ENCODE measurements around the gene KHDRBS1.

The KHDRBS1 gene

GRCh38 chr1:32035119-32035518, 21.5 kb downstream of the KHDRBS1 start:
- Histone ChIP-seq H3K4me3 (ENCODE audit: low read length in 2 of 2) (no peak overlapping the region), H3K36me3 (ENCODE audit: control insufficient read depth in 2 of 2, insufficient read depth in 2 of 2, low read length in 2 of 2) (peaks cover 67 to 72% of the 10 kb centered on the region in 2 donors), H3K9me3 (ENCODE audit: control insufficient read depth in 2 of 2, low read length in 2 of 2) (no peaks in the 10 kb centered on the region), H3K9ac (ENCODE audit: low read depth in 1 of 2, low read length in 2 of 2) (no peak overlapping the region), H3K27me3 (ENCODE audit: control insufficient read depth in 2 of 2, insufficient read depth in 2 of 2, low read length in 2 of 2) (no peaks in the 10 kb centered on the region), H3K27ac (ENCODE audit: low read depth in 2 of 2, low read length in 2 of 2) (no peak overlapping the region), H3K4me1 (ENCODE audit: control insufficient read depth in 2 of 2, insufficient read depth in 2 of 2, low read length in 2 of 2) (peaks cover 0 to 8% of the 10 kb centered on the region in 2 donors)

GRCh38 chr1:32040711-32041110, 27.0 kb downstream of the KHDRBS1 start:
- no peaks in the 10 kb centered on the region for H3K9me3 ChIP-seq (ENCODE audit: control insufficient read depth in 2 of 2, low read length in 2 of 2)
- peaks cover 63 to 72% of the 10 kb centered on the region in 2 donors for H3K36me3 ChIP-seq (ENCODE audit: control insufficient read depth in 2 of 2, insufficient read depth in 2 of 2, low read length in 2 of 2)
- H3K4me1 ChIP-seq (ENCODE audit: control insufficient read depth in 2 of 2, insufficient read depth in 2 of 2, low read length in 2 of 2) = no peaks in the 10 kb centered on the region
- no peak overlapping the region for H3K27ac ChIP-seq (ENCODE audit: low read depth in 2 of 2, low read length in 2 of 2)
- no peak overlapping the region for H3K4me3 ChIP-seq (ENCODE audit: low read length in 2 of 2)
- H3K27me3 ChIP-seq (ENCODE audit: control insufficient read depth in 2 of 2, insufficient read depth in 2 of 2, low read length in 2 of 2) = no peaks in the 10 kb centered on the region
- no peak overlapping the region for H3K9ac ChIP-seq (ENCODE audit: low read depth in 1 of 2, low read length in 2 of 2)

- Histone ChIP-seq H3K4me3 (ENCODE audit: low read length in 2 of 2) (no peak overlapping the region), H3K36me3 (ENCODE audit: control insufficient read depth in 2 of 2, insufficient read depth in 2 of 2, low read length in 2 of 2) (peaks cover 63 to 74% of the 10 kb centered on the region in 2 donors), H3K27me3 (ENCODE audit: control insufficient read depth in 2 of 2, insufficient read depth in 2 of 2, low read length in 2 of 2) (no peaks in the 10 kb centered on the region), H3K27ac (ENCODE audit: low read depth in 2 of 2, low read length in 2 of 2) (no peak overlapping the region), H3K9me3 (ENCODE audit: control insufficient read depth in 2 of 2, low read length in 2 of 2) (no peaks in the 10 kb centered on the region), H3K9ac (ENCODE audit: low read depth in 1 of 2, low read length in 2 of 2) (no peak overlapping the region), H3K4me1 (ENCODE audit: control insufficient read depth in 2 of 2, insufficient read depth in 2 of 2, low read length in 2 of 2) (no peaks in the 10 kb centered on the region)
These were observed 28.7 kb downstream of the KHDRBS1 start for GRCh38 chr1:32042330-32042729.

- Histone ChIP-seq H3K4me3 (ENCODE audit: low read length in 2 of 2) (no peak overlapping the region), H3K27me3 (ENCODE audit: control insufficient read depth in 2 of 2, insufficient read depth in 2 of 2, low read length in 2 of 2) (no peaks in the 10 kb centered on the region), H3K27ac (ENCODE audit: low read depth in 2 of 2, low read length in 2 of 2) (no peak overlapping the region), H3K9ac (ENCODE audit: low read depth in 1 of 2, low read length in 2 of 2) (no peak overlapping the region), H3K36me3 (ENCODE audit: control insufficient read depth in 2 of 2, insufficient read depth in 2 of 2, low read length in 2 of 2) (peaks cover 53 to 70% of the 10 kb centered on the region in 2 donors), H3K4me1 (ENCODE audit: control insufficient read depth in 2 of 2, insufficient read depth in 2 of 2, low read length in 2 of 2) (no peaks in the 10 kb centered on the region), H3K9me3 (ENCODE audit: control insufficient read depth in 2 of 2, low read length in 2 of 2) (no peaks in the 10 kb centered on the region)
These were observed 30.6 kb downstream of the KHDRBS1 start for GRCh38 chr1:32044234-32044633.

- Histone ChIP-seq H3K4me3 (ENCODE audit: low read length in 2 of 2) (no peak overlapping the region), H3K27ac (ENCODE audit: low read depth in 2 of 2, low read length in 2 of 2) (no peak overlapping the region), H3K9ac (ENCODE audit: low read depth in 1 of 2, low read length in 2 of 2) (no peak overlapping the region), H3K9me3 (ENCODE audit: control insufficient read depth in 2 of 2, low read length in 2 of 2) (no peaks in the 10 kb centered on the region), H3K4me1 (ENCODE audit: control insufficient read depth in 2 of 2, insufficient read depth in 2 of 2, low read length in 2 of 2) (no peaks in the 10 kb centered on the region), H3K27me3 (ENCODE audit: control insufficient read depth in 2 of 2, insufficient read depth in 2 of 2, low read length in 2 of 2) (no peaks in the 10 kb centered on the region), H3K36me3 (ENCODE audit: control insufficient read depth in 2 of 2, insufficient read depth in 2 of 2, low read length in 2 of 2) (peaks cover 39 to 57% of the 10 kb centered on the region in 2 donors)
These were observed 32.1 kb downstream of the KHDRBS1 start for GRCh38 chr1:32045772-32046171.

GRCh38 chr1:32047701-32048100, 34.0 kb downstream of the KHDRBS1 start:
- Histone ChIP-seq H3K36me3 (ENCODE audit: control insufficient read depth in 2 of 2, insufficient read depth in 2 of 2, low read length in 2 of 2) (peaks cover 35 to 54% of the 10 kb centered on the region in 2 donors), H3K27ac (ENCODE audit: low read depth in 2 of 2, low read length in 2 of 2) (no peak overlapping the region), H3K9me3 (ENCODE audit: control insufficient read depth in 2 of 2, low read length in 2 of 2) (no peaks in the 10 kb centered on the region), H3K4me1 (ENCODE audit: control insufficient read depth in 2 of 2, insufficient read depth in 2 of 2, low read length in 2 of 2) (no peaks in the 10 kb centered on the region), H3K27me3 (ENCODE audit: control insufficient read depth in 2 of 2, insufficient read depth in 2 of 2, low read length in 2 of 2) (no peaks in the 10 kb centered on the region), H3K9ac (ENCODE audit: low read depth in 1 of 2, low read length in 2 of 2) (no peak overlapping the region), H3K4me3 (ENCODE audit: low read length in 2 of 2) (no peak overlapping the region)

GRCh38 chr1:32048440-32048839, 34.8 kb downstream of the KHDRBS1 start:
- Histone ChIP-seq H3K36me3 (ENCODE audit: control insufficient read depth in 2 of 2, insufficient read depth in 2 of 2, low read length in 2 of 2) (peaks cover 38 to 61% of the 10 kb centered on the region in 2 donors), H3K4me3 (ENCODE audit: low read length in 2 of 2) (no peak overlapping the region), H3K9ac (ENCODE audit: low read depth in 1 of 2, low read length in 2 of 2) (no peak overlapping the region), H3K9me3 (ENCODE audit: control insufficient read depth in 2 of 2, low read length in 2 of 2) (no peaks in the 10 kb centered on the region), H3K27me3 (ENCODE audit: control insufficient read depth in 2 of 2, insufficient read depth in 2 of 2, low read length in 2 of 2) (no peaks in the 10 kb centered on the region), H3K27ac (ENCODE audit: low read depth in 2 of 2, low read length in 2 of 2) (no peak overlapping the region), H3K4me1 (ENCODE audit: control insufficient read depth in 2 of 2, insufficient read depth in 2 of 2, low read length in 2 of 2) (no peaks in the 10 kb centered on the region)

- Histone ChIP-seq H3K36me3 (ENCODE audit: control insufficient read depth in 2 of 2, insufficient read depth in 2 of 2, low read length in 2 of 2) (peaks cover 54 to 73% of the 10 kb centered on the region in 2 donors), H3K4me3 (ENCODE audit: low read length in 2 of 2) (no peak overlapping the region), H3K4me1 (ENCODE audit: control insufficient read depth in 2 of 2, insufficient read depth in 2 of 2, low read length in 2 of 2) (no peaks in the 10 kb centered on the region), H3K27ac (ENCODE audit: low read depth in 2 of 2, low read length in 2 of 2) (no peak overlapping the region), H3K9ac (ENCODE audit: low read depth in 1 of 2, low read length in 2 of 2) (no peak overlapping the region), H3K9me3 (ENCODE audit: control insufficient read depth in 2 of 2, low read length in 2 of 2) (no peaks in the 10 kb centered on the region), H3K27me3 (ENCODE audit: control insufficient read depth in 2 of 2, insufficient read depth in 2 of 2, low read length in 2 of 2) (no peaks in the 10 kb centered on the region)
These were observed 38.0 kb downstream of the KHDRBS1 start for GRCh38 chr1:32051706-32052105.

GRCh38 chr1:32052887-32053286, 39.2 kb downstream of the KHDRBS1 start:
- Histone ChIP-seq H3K27ac (ENCODE audit: low read depth in 2 of 2, low read length in 2 of 2) (no peak overlapping the region), H3K4me1 (ENCODE audit: control insufficient read depth in 2 of 2, insufficient read depth in 2 of 2, low read length in 2 of 2) (no peaks in the 10 kb centered on the region), H3K36me3 (ENCODE audit: control insufficient read depth in 2 of 2, insufficient read depth in 2 of 2, low read length in 2 of 2) (peaks cover 53 to 67% of the 10 kb centered on the region in 2 donors), H3K4me3 (ENCODE audit: low read length in 2 of 2) (no peak overlapping the region), H3K27me3 (ENCODE audit: control insufficient read depth in 2 of 2, insufficient read depth in 2 of 2, low read length in 2 of 2) (no peaks in the 10 kb centered on the region), H3K9ac (ENCODE audit: low read depth in 1 of 2, low read length in 2 of 2) (no peak overlapping the region), H3K9me3 (ENCODE audit: control insufficient read depth in 2 of 2, low read length in 2 of 2) (no peaks in the 10 kb centered on the region)

- Histone ChIP-seq H3K36me3 (ENCODE audit: control insufficient read depth in 2 of 2, insufficient read depth in 2 of 2, low read length in 2 of 2) (peaks cover 65 to 75% of the 10 kb centered on the region in 2 donors), H3K27me3 (ENCODE audit: control insufficient read depth in 2 of 2, insufficient read depth in 2 of 2, low read length in 2 of 2) (no peaks in the 10 kb centered on the region), H3K4me3 (ENCODE audit: low read length in 2 of 2) (no peak overlapping the region), H3K4me1 (ENCODE audit: control insufficient read depth in 2 of 2, insufficient read depth in 2 of 2, low read length in 2 of 2) (no peaks in the 10 kb centered on the region), H3K9ac (ENCODE audit: low read depth in 1 of 2, low read length in 2 of 2) (no peak overlapping the region), H3K27ac (ENCODE audit: low read depth in 2 of 2, low read length in 2 of 2) (no peak overlapping the region), H3K9me3 (ENCODE audit: control insufficient read depth in 2 of 2, low read length in 2 of 2) (no peaks in the 10 kb centered on the region)
These were observed 41.7 kb downstream of the KHDRBS1 start for GRCh38 chr1:32055416-32055815.

GRCh38 chr1:32056598-32056997, 42.9 kb downstream of the KHDRBS1 start:
- no peak overlapping the region for H3K9ac ChIP-seq (ENCODE audit: low read depth in 1 of 2, low read length in 2 of 2)
- H3K9me3 ChIP-seq (ENCODE audit: control insufficient read depth in 2 of 2, low read length in 2 of 2) = no peaks in the 10 kb centered on the region
- H3K27ac ChIP-seq (ENCODE audit: low read depth in 2 of 2, low read length in 2 of 2) = no peak overlapping the region
- H3K36me3 ChIP-seq (ENCODE audit: control insufficient read depth in 2 of 2, insufficient read depth in 2 of 2, low read length in 2 of 2) = peaks cover 70 to 80% of the 10 kb centered on the region in 2 donors
- no peaks in the 10 kb centered on the region for H3K4me1 ChIP-seq (ENCODE audit: control insufficient read depth in 2 of 2, insufficient read depth in 2 of 2, low read length in 2 of 2)
- no peak overlapping the region for H3K4me3 ChIP-seq (ENCODE audit: low read length in 2 of 2)
- H3K27me3 ChIP-seq (ENCODE audit: control insufficient read depth in 2 of 2, insufficient read depth in 2 of 2, low read length in 2 of 2) = no peaks in the 10 kb centered on the region
